IPS-18c (cell line): Measurements from ENCODE around the gene CST4.
"Not testable (repeated sequence)": the region's sequence is repeated elsewhere in the genome, so short reads cannot be mapped to it uniquely, and the experiment has no call there.

ENCODE experiments used
- H3K4me3 ChIP-seq: 2 replicates; pipeline ENCODE4 v1.7.0; 2013; ENCODE audit warnings: low read depth, mild to moderate bottlenecking, low read length, moderate library complexity; ENCODE audit not compliant: insufficient read depth
- H3K9me3 ChIP-seq: one replicate; pipeline ENCODE4 v1.6.1; 2013; ENCODE audit warnings: mild to moderate bottlenecking, low read length, moderate library complexity; ENCODE audit not compliant: control insufficient read depth, insufficient read depth

CST4 gene

DNA sequence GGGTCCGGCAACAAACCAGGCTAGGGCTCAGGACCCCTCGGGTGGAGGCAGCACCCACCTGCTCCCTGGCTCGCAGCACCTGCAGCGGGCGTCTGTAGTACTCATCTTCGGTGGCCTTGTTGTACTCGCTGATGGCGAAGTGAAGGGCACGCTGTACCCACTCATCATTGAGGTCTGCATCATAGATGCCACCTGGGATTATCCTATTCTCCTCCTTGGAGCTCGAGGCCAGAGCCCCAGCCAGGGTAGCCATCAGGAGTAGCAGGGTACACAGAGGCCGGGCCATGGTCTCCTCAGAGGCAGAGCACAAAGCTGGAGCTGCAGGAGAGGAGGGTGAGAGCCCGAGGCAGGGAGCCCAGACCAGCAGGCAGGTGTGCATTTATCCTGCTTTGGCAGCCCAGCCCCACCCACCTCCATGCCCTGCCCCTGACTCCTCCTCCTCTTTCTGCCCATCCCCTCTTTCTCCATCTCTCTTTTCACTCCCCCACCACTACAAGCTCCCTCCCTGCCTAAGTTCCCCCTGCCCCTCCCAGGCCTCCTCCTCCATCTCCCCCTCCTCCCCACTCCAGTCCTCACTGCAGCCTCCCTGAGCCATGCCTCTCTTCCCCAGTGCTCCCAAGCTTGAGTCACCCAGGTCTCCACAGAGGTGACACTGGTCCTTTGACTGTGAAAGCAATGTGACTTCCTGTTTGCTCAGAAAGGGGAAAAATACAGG is at the start of gene CST4:
CST4 (minus strand) TSS at position 355 of the 715 bp plus-strand sequence; CDS start at position 286, 69 bp downstream.
- H3K4me3 ChIP-seq, H3K9me3 ChIP-seq: not testable (repeated sequence)

- H3K4me3 ChIP-seq, H3K9me3 ChIP-seq: not testable (repeated sequence)
Measured at GRCh38 chr20:23735391-23735790, 46.6 kb upstream of the CST4 start.

GRCh38 chr20:23734949-23735348 is 46.1 kb upstream of the CST4 start:
- not testable (repeated sequence) for H3K4me3 ChIP-seq, H3K9me3 ChIP-seq

- H3K4me3 ChIP-seq, H3K9me3 ChIP-seq: not testable (repeated sequence)
Measured at GRCh38 chr20:23734440-23734839, 45.6 kb upstream of the CST4 start.

GRCh38 chr20:23727016-23727415 is 38.2 kb upstream of the CST4 start:
- Histone ChIP-seq H3K4me3 (no peak overlapping the region), H3K9me3 (no peaks in the 10 kb centered on the region)

DNA sequence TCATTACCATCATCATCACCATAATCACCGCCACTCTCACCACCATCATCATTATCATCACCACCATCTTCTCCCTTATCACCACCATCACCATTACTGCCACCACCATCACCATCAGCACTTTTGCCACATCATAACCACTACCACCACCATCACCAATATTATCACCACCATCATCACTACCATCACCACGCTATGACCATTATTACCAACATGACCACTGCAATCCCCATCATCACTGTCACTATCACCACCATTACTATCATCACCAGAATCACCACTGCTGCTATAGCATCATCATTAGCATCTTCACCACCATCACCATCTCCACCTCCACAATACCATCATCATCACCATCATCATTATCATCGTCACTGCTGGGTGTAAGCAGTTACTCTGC is 36.3 kb upstream of the CST4 start:
- Histone ChIP-seq H3K9me3 (no peaks in the 10 kb centered on the region), H3K4me3 (no peak overlapping the region)

GRCh38 chr20:23723659-23724307 is 34.9 kb upstream of the CST4 start:
- not testable (repeated sequence) for H3K4me3 ChIP-seq, H3K9me3 ChIP-seq

DNA sequence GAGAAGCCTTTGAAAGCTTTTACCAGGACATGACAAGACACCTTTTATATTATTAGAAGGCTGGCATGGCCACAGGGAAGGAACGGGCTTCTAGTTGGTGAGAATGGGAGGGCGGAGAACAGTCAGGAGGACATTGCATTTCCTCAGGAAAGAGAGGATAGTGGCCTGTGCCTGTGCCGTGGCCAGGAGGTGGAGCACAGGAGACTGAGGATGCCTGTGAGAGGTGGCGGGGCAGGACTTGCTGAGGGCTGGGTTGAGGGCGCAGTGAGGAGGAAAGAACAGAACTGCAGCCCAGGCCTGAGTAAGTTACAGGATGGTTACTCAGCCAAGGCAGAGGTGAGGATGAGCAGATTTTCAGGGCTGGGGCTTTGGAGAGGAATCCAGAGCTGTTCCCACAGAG is 34.0 kb upstream of the CST4 start:
- H3K9me3 ChIP-seq, H3K4me3 ChIP-seq: not testable (repeated sequence)

DNA sequence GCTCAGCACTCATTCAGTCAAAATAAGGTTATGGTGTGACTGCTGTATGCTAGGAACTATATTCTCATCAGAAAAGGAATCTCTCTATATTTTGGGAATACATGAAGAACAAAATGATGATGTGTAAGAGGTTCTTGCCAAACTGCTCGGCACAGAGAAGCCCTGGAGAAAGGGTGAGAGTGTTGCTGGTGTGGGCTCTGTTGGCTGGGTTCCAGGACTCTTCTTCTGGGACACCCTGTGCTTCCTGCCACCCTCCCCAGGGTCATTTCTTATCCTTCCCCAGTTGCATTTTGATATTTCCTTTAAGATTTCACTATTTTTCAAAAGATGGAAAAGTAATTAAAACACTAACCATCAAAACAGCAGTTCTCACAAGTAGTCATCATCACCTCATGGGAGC is 33.1 kb upstream of the CST4 start:
- Histone ChIP-seq H3K9me3 (no peaks in the 10 kb centered on the region), H3K4me3 (no peak overlapping the region)

DNA sequence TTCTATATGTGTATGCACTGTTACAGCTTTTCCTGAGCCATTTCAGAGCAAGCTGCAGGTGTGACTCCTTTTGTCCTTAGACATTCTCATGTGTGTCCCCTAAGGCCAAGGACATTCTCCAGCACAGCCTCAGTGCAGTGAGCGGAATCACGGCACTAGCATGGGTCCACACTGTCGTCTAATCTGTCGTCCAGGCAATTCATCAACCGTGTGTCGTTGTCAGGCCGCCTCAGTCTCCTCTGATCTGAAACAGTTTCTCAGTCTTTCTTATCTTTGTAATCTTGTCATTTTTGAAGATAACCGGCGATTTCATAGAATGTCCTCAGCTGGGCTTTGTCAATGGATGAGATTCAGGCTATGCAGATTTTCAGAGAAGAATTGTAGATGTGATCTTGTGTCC is 30.5 kb upstream of the CST4 start:
- H3K4me3 ChIP-seq, H3K9me3 ChIP-seq: not testable (repeated sequence)

DNA sequence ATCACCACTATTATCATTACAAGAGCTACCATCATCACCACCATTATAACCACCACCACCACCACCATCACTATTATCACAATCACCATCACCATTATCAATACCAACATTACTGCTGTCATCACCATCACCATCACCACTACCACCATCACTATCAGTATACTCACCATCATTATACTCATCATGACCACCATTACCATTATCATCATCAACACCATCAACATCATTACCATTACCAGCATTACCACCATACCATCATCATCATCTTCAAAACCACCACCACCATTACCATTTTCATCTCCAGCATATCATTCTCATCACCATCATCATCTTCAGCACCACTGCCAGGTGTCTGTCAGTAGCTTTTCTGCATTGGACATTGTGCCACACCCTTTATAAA is 22.9 kb upstream of the CST4 start:
- not testable (repeated sequence) for H3K9me3 ChIP-seq, H3K4me3 ChIP-seq

DNA sequence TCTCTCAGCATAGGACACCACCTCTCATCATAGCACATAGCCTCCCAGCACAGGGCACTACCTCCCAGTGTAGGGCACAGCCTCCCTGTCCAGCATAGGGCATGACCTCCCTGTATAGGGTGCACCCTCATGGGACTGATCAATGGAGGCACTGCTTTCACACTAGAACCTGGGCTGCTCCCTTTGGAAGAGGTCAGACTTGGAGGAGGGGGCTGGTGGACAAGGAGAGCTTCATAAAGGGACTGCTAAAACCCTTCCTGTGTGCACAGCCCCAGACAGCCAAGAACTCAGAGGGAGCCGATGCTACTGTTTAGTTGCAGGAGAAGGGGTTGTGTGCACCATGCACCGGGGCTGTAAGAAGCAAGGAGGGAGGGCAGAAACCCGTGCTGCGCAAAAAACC is 21.9 kb upstream of the CST4 start:
- H3K4me3 ChIP-seq = no peak overlapping the region
- H3K9me3 ChIP-seq = no peaks in the 10 kb centered on the region

DNA sequence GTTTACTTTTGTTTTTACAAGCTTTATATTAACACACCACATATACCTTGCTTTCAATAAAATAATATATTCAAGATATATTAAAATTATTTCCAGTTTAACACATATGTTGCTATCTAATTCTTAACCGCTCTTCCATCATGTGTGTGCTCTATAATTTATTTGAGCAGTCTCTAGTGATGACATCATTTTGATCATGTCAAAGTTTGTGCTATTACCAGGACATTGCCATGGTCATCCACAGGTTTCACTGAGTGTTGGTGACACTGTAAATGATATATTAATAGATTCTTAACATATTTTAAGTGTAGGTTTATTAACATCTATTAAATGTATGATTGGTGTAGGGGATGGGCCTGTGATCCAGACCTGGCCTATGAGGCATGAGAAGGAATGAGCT is 17.1 kb upstream of the CST4 start:
- no peaks in the 10 kb centered on the region for H3K9me3 ChIP-seq

DNA sequence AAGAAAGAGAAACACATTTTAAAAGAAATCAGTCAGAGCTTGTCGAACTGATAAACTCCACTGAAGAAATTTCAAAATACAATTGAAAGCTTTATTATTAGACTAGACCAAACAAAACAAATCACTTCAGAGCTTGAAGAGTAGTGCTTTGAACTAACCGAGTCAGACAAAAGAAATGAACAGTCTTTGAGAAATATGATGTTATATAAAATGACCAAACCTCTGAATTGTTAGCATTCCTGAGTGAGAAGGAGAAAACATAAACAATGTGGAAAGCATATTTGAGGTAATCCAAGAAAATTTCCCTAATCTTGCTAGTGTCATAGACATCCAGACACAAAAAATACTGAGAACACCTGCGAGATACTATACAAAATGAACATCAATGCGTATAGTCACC is 13.2 kb upstream of the CST4 start:
- Histone ChIP-seq H3K4me3 (no peak overlapping the region), H3K9me3 (no peaks in the 10 kb centered on the region)

More for the DNA sequence above, 17.1 kb upstream of the CST4 start:
- no peak overlapping the region for H3K4me3 ChIP-seq

- Histone ChIP-seq H3K9me3 (no peaks in the 10 kb centered on the region), H3K4me3 (no peak overlapping the region)
Measured at GRCh38 chr20:23700931-23701330, 12.1 kb upstream of the CST4 start.

DNA sequence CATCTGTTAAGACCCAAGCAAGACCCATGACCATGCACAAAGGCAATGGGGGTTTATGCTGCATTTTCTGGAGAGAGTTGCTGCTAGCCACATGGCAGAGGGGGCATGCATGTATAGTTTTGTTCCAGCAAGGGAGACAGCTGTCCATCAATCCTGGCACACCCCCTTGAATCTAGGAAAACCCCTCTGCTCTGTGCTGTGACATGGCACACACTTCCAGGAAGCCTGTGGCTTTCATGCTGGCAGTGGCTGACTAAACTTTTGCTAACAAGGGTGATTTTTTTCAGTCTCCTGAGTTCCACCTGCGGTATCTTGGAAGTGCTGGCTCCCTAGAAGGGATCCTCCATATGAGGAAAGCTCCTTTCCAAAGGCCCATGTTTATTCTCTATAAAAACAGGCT is 9.1 kb upstream of the CST4 start:
- Histone ChIP-seq H3K4me3 (no peak overlapping the region), H3K9me3 (no peaks in the 10 kb centered on the region)

GRCh38 chr20:23695068-23695395 is 6.2 kb upstream of the CST4 start:
- H3K9me3 ChIP-seq, H3K4me3 ChIP-seq: not testable (repeated sequence)

GRCh38 chr20:23694178-23695067 is 5.6 kb upstream of the CST4 start:
- H3K4me3 ChIP-seq, H3K9me3 ChIP-seq: not testable (repeated sequence)
